ENCODE measurements around the gene SAT1. TPM values are rescaled to one million over a fixed set of nuclear protein-coding genes. Genes with fewer than 3 reads are reported as not detected.

SAT1 gene
- total RNA-seq, 4 donors from 2014 or later = 287 to 793 (median 450) TPM

GRCh38 chrX:23797371-23798128 lies 14.6 kb downstream of the SAT1 start:
- Histone ChIP-seq H3K4me1 (peaks cover 2 to 49% (median 7%) of the 10 kb centered on the region in 3 donors), H3K9me3 (no peaks in the 10 kb centered on the region), H3K36me3 (no peaks in the 10 kb centered on the region), H3K27ac (peak overlapping the region; percentile 72 to 81 (median 78)), H3K27me3 (no peaks in the 10 kb centered on the region), H3K4me3 (no peak overlapping the region)
- 45 to 57% methylated on average over 12 of the region's 12 CpGs for WGBS, 2 donors
- intact Hi-C loops (cut with DNase I) = no loop called here
- DNase-seq = no peak
- TF ChIP-seq CTCF (IDR thresholded peaks at IDR 0.05) (peak in 3 of 6 experiments; percentile 8 to 42 (median 10)), POLR2A (IDR thresholded peaks at IDR 0.05) (peak in 1 of 4 donors; percentile 13)

GRCh38 chrX:23799469-23800065 lies 16.6 kb downstream of the SAT1 start:
- WGBS, 2 donors = 74 to 75% methylated on average over 6 of the region's 6 CpGs
- TF ChIP-seq POLR2A (IDR thresholded peaks at IDR 0.05) (no peak), CTCF (IDR thresholded peaks at IDR 0.05) (no peak)
- DNase-seq = no peak
- Histone ChIP-seq H3K4me3 (no peak overlapping the region), H3K27me3 (no peaks in the 10 kb centered on the region), H3K4me1 (peaks cover 2 to 63% (median 7%) of the 10 kb centered on the region in 3 donors), H3K9me3 (no peaks in the 10 kb centered on the region), H3K27ac (no peak overlapping the region), H3K36me3 (no peaks in the 10 kb centered on the region)
- intact Hi-C loops (cut with DNase I) = no loop called here

GRCh38 chrX:23802431-23802830 lies 19.5 kb downstream of the SAT1 start:
- Histone ChIP-seq H3K4me3 (no peak overlapping the region), H3K36me3 (no peaks in the 10 kb centered on the region), H3K4me1 (peaks cover 0 to 59% (median 3%) of the 10 kb centered on the region in 3 donors), H3K27ac (peak overlapping the region in 3 of 4 donors; percentile 25 to 80 (median 69)), H3K27me3 (no peaks in the 10 kb centered on the region), H3K9me3 (no peaks in the 10 kb centered on the region)
- no peak for TF ChIP-seq POLR2A (IDR thresholded peaks at IDR 0.05)
- TF ChIP-seq CTCF (IDR thresholded peaks at IDR 0.05) = no peak
- WGBS, 2 donors = 65 to 75% methylated on average over 5 of the region's 5 CpGs
- intact Hi-C loops (cut with DNase I) = no loop called here
- DNase-seq = no peak

- no peak for DNase-seq
- no peaks in the 10 kb centered on the region for H3K27me3 ChIP-seq
- H3K27ac ChIP-seq = peak overlapping the region; percentile 67 to 80 (median 70)
- WGBS, 2 donors = 46 to 52% methylated on average over 1 to 4 of the region's 5 CpGs
- no peaks in the 10 kb centered on the region for H3K36me3 ChIP-seq
- no peaks in the 10 kb centered on the region for H3K9me3 ChIP-seq
- TF ChIP-seq POLR2A (IDR thresholded peaks at IDR 0.05) = no peak
- no peak for TF ChIP-seq CTCF (IDR thresholded peaks at IDR 0.05)
- H3K4me1 ChIP-seq = peaks cover 0 to 54% (median 3%) of the 10 kb centered on the region in 3 donors
- no peak overlapping the region for H3K4me3 ChIP-seq
- intact Hi-C loops (cut with DNase I) = no loop called here
Measured at GRCh38 chrX:23803931-23804381, 21.0 kb downstream of the SAT1 start.

- Histone ChIP-seq H3K27ac (peak overlapping the region; percentile 69 to 80 (median 72)), H3K9me3 (no peaks in the 10 kb centered on the region), H3K4me3 (no peak overlapping the region), H3K36me3 (no peaks in the 10 kb centered on the region), H3K27me3 (no peaks in the 10 kb centered on the region), H3K4me1 (peaks cover 0 to 50% (median 3%) of the 10 kb centered on the region in 3 donors)
- WGBS, 2 donors = 51 to 67% methylated on average over 2 to 3 of the region's 3 CpGs
- intact Hi-C loops (cut with DNase I) = no loop called here
- DNase-seq = no peak
- TF ChIP-seq CTCF (IDR thresholded peaks at IDR 0.05) (no peak), POLR2A (IDR thresholded peaks at IDR 0.05) (no peak)
Measured at GRCh38 chrX:23804578-23804977, 21.6 kb downstream of the SAT1 start.
